ENCODE data around the gene DUSP10. TPM values are rescaled to one million over a fixed set of nuclear protein-coding genes. Genes with fewer than 3 reads are reported as not detected.

Gene DUSP10
- total RNA-seq, 1 donor = 62.2 TPM

DNA sequence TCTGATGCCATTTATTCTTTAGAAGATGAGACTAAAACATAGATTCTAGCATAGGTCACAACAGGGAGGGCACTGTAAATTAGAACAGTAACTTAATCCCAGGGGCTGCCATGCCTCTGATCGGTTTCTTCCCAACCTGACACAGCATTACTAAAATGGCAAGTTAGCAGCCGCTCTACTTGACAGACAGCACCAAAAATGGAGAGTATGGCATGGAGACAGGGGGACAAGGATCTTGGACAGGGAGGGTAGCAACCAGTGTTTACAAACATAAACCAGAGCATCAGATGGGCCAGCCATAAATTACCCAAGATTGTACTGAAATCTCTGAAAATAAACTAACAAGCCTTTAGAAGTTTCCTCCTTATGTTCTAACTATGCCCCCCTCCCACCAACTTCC, 5.9 kb downstream of the DUSP10 start:
- H3K36me3 ChIP-seq (ENCODE audit: insufficient read depth, low read length) = peaks cover 34% of the 10 kb centered on the region
- peaks cover 95% of the 10 kb centered on the region for H3K79me2 ChIP-seq (ENCODE audit: insufficient read depth, low read length)
- H4K20me1 ChIP-seq (ENCODE audit: insufficient read depth, low read length) = peaks cover 50% of the 10 kb centered on the region
- TF ChIP-seq CTCF (IDR thresholded peaks at IDR 0.05; ENCODE audit: extremely low read depth, low read depth, low read length) = no peak
- H3K27ac ChIP-seq (ENCODE audit: low read depth, low read length) = no peak overlapping the region
- no peaks in the 10 kb centered on the region for H3K9me3 ChIP-seq (ENCODE audit: low read depth, low read length)
- no peak overlapping the region for H3K4me3 ChIP-seq (ENCODE audit: insufficient read depth, low read length)
- H3K4me2 ChIP-seq (ENCODE audit: insufficient read depth, low read length) = no peak overlapping the region
- H3K4me1 ChIP-seq (ENCODE audit: insufficient read depth, low read length) = peaks cover 11% of the 10 kb centered on the region
- DNase-seq (ENCODE audit: insufficient read length, low spot score, missing footprints) = no peak
- no peaks in the 10 kb centered on the region for H3K27me3 ChIP-seq (ENCODE audit: insufficient read depth, low read length)
- H2AFZ ChIP-seq (ENCODE audit: low read length) = no peak overlapping the region

DNA sequence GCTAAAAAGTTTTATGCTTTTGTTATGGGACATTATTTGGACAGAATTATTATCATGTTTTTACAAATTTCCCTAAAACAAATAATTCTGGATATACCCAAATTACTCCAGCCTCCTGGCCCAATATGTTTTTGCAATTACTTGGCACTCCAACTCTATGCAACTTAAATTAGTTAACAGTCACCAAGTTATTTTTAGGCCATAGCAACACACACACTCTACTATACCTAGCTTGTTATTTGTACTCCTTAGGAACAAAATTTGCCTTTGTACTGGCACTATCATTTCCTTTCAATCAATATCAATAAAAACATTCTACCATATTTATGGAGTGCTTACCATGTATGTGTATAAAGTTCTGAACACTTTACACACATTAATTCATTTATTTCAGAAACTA, 7.7 kb downstream of the DUSP10 start:
- no peak overlapping the region for H2AFZ ChIP-seq (ENCODE audit: low read length)
- H3K27me3 ChIP-seq (ENCODE audit: insufficient read depth, low read length) = no peaks in the 10 kb centered on the region
- peaks cover 37% of the 10 kb centered on the region for H4K20me1 ChIP-seq (ENCODE audit: insufficient read depth, low read length)
- no peak overlapping the region for H3K4me3 ChIP-seq (ENCODE audit: insufficient read depth, low read length)
- H3K4me2 ChIP-seq (ENCODE audit: insufficient read depth, low read length) = no peak overlapping the region
- H3K79me2 ChIP-seq (ENCODE audit: insufficient read depth, low read length) = peaks cover 92% of the 10 kb centered on the region
- peaks cover 10% of the 10 kb centered on the region for H3K4me1 ChIP-seq (ENCODE audit: insufficient read depth, low read length)
- peaks cover 29% of the 10 kb centered on the region for H3K36me3 ChIP-seq (ENCODE audit: insufficient read depth, low read length)
- H3K27ac ChIP-seq (ENCODE audit: low read depth, low read length) = no peak overlapping the region
- no peak for TF ChIP-seq CTCF (IDR thresholded peaks at IDR 0.05; ENCODE audit: extremely low read depth, low read depth, low read length)
- H3K9me3 ChIP-seq (ENCODE audit: low read depth, low read length) = no peaks in the 10 kb centered on the region
- DNase-seq (ENCODE audit: insufficient read length, low spot score, missing footprints) = no peak

GRCh38 chr1:221732052-221732451, 9.8 kb downstream of the DUSP10 start:
- H3K27me3 ChIP-seq (ENCODE audit: insufficient read depth, low read length) = no peaks in the 10 kb centered on the region
- H3K4me3 ChIP-seq (ENCODE audit: insufficient read depth, low read length) = no peak overlapping the region
- peaks cover 92% of the 10 kb centered on the region for H3K79me2 ChIP-seq (ENCODE audit: insufficient read depth, low read length)
- no peak for DNase-seq (ENCODE audit: insufficient read length, low spot score, missing footprints)
- peaks cover 19% of the 10 kb centered on the region for H4K20me1 ChIP-seq (ENCODE audit: insufficient read depth, low read length)
- H2AFZ ChIP-seq (ENCODE audit: low read length) = no peak overlapping the region
- H3K27ac ChIP-seq (ENCODE audit: low read depth, low read length) = no peak overlapping the region
- H3K36me3 ChIP-seq (ENCODE audit: insufficient read depth, low read length) = peaks cover 8% of the 10 kb centered on the region
- no peak for TF ChIP-seq CTCF (IDR thresholded peaks at IDR 0.05; ENCODE audit: extremely low read depth, low read depth, low read length)
- no peaks in the 10 kb centered on the region for H3K9me3 ChIP-seq (ENCODE audit: low read depth, low read length)
- peaks cover 10% of the 10 kb centered on the region for H3K4me1 ChIP-seq (ENCODE audit: insufficient read depth, low read length)
- H3K4me2 ChIP-seq (ENCODE audit: insufficient read depth, low read length) = no peak overlapping the region

DNA sequence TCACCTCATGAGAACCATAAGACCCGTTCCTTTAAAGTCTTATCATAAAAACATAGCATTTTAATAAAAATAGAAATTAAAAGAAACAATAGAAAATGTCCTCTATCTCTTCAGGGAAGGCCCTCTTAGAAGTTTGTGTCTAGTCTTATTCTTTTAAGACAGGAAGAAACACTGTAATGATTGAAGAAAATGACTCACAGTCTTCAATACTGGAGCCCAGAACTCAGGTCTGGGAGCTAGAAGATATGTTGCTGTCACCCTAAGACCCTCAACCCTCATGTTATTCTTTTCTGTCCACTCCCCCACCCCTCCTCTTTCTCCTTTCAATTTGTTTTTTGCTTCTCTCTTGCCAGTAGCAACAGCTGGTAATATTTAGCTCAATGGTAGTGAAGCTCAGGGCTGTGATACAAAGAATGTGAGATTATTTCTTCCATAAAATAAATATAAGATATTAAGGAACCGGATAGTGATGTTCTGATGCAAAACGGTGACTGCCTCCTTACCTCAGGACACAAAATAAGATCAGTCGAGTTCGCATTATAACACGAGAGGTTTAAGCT, 12.0 kb downstream of the DUSP10 start:
- no peak overlapping the region for H2AFZ ChIP-seq (ENCODE audit: low read length)
- no peaks in the 10 kb centered on the region for H3K27me3 ChIP-seq (ENCODE audit: insufficient read depth, low read length)
- no peak for TF ChIP-seq CTCF (IDR thresholded peaks at IDR 0.05; ENCODE audit: extremely low read depth, low read depth, low read length)
- H3K79me2 ChIP-seq (ENCODE audit: insufficient read depth, low read length) = peaks cover 85% of the 10 kb centered on the region
- DNase-seq (ENCODE audit: insufficient read length, low spot score, missing footprints) = no peak
- H3K4me2 ChIP-seq (ENCODE audit: insufficient read depth, low read length) = no peak overlapping the region
- H3K4me1 ChIP-seq (ENCODE audit: insufficient read depth, low read length) = peaks cover 30% of the 10 kb centered on the region
- no peak overlapping the region for H3K27ac ChIP-seq (ENCODE audit: low read depth, low read length)
- H3K9me3 ChIP-seq (ENCODE audit: low read depth, low read length) = no peaks in the 10 kb centered on the region
- peaks cover 4% of the 10 kb centered on the region for H4K20me1 ChIP-seq (ENCODE audit: insufficient read depth, low read length)
- no peak overlapping the region for H3K4me3 ChIP-seq (ENCODE audit: insufficient read depth, low read length)
- no peaks in the 10 kb centered on the region for H3K36me3 ChIP-seq (ENCODE audit: insufficient read depth, low read length)

All from osteoblast (primary cell).